ENCODE results near the gene RHOD. TPM values are rescaled to one million over a fixed set of nuclear protein-coding genes. Genes with fewer than 3 reads are reported as not detected.

Gene RHOD
- total RNA-seq, 4 donors from 2014 or later, result 12.4 to 29.7 (median 23.6) TPM

- no peak for ATAC-seq
- Histone ChIP-seq H3K9me3 (no peaks in the 10 kb centered on the region), H3K27me3 (peaks cover 3% of the 10 kb centered on the region), H3K27ac (no peak overlapping the region), H3K36me3 (no peaks in the 10 kb centered on the region), H3K4me3 (no peak overlapping the region), H3K4me1 (no peaks in the 10 kb centered on the region)
- TF ChIP-seq EP300 (IDR thresholded peaks at IDR 0.05), result no peak
- TF ChIP-seq CTCF (IDR thresholded peaks at IDR 0.05), result no peak
- no peak for TF ChIP-seq POLR2AphosphoS5 (IDR thresholded peaks at IDR 0.05)
- TF ChIP-seq POLR2A (IDR thresholded peaks at IDR 0.05), result no peak
- WGBS, 2 donors (ENCODE audit: low coverage in 1 of 2), result 80% methylated on average over 1 of the region's 7 CpGs; no CpG with 5 or more reads in 1 of the 2 donors
Measured at GRCh38 chr11:67014343-67014742, 42.3 kb upstream of the RHOD start.

- Histone ChIP-seq H3K4me3 (no peak overlapping the region), H3K27me3 (peaks cover 3% of the 10 kb centered on the region), H3K9me3 (no peaks in the 10 kb centered on the region), H3K4me1 (no peaks in the 10 kb centered on the region), H3K27ac (no peak overlapping the region), H3K36me3 (no peaks in the 10 kb centered on the region)
- no peak for ATAC-seq
- WGBS, 2 donors (ENCODE audit: low coverage in 1 of 2), result 60 to 86% methylated on average over 1 of the region's 8 CpGs
- TF ChIP-seq EP300 (IDR thresholded peaks at IDR 0.05), result no peak
- TF ChIP-seq POLR2AphosphoS5 (IDR thresholded peaks at IDR 0.05), result no peak
- no peak for TF ChIP-seq CTCF (IDR thresholded peaks at IDR 0.05)
Measured at GRCh38 chr11:67015048-67015447, 41.6 kb upstream of the RHOD start.

GRCh38 chr11:67016550-67016949 is 40.1 kb upstream of the RHOD start:
- H3K4me1 ChIP-seq, result no peaks in the 10 kb centered on the region
- H3K27ac ChIP-seq, result no peak overlapping the region
- ATAC-seq, result no peak
- no peak overlapping the region for H3K4me3 ChIP-seq
- 86 to 89% methylated on average over 4 to 5 of the region's 5 CpGs for WGBS, 2 donors (ENCODE audit: low coverage in 1 of 2)
- TF ChIP-seq POLR2AphosphoS5 (IDR thresholded peaks at IDR 0.05), result no peak
- TF ChIP-seq POLR2A (IDR thresholded peaks at IDR 0.05), result no peak
- no peak for TF ChIP-seq CTCF (IDR thresholded peaks at IDR 0.05)
- no peak for TF ChIP-seq EP300 (IDR thresholded peaks at IDR 0.05)
- peaks cover 3% of the 10 kb centered on the region for H3K27me3 ChIP-seq
- H3K9me3 ChIP-seq, result no peaks in the 10 kb centered on the region
- H3K36me3 ChIP-seq, result no peaks in the 10 kb centered on the region

GRCh38 chr11:67020949-67021348 is 35.7 kb upstream of the RHOD start:
- 80 to 88% methylated on average over 4 to 5 of the region's 6 CpGs for WGBS, 2 donors (ENCODE audit: low coverage in 1 of 2)
- Histone ChIP-seq H3K27ac (no peak overlapping the region), H3K27me3 (peaks cover 36% of the 10 kb centered on the region), H3K9me3 (no peaks in the 10 kb centered on the region), H3K4me3 (no peak overlapping the region), H3K36me3 (no peaks in the 10 kb centered on the region), H3K4me1 (peaks cover 0 to 20% (median 11%) of the 10 kb centered on the region in 3 donors)
- no peak for ATAC-seq
- no peak for TF ChIP-seq POLR2AphosphoS5 (IDR thresholded peaks at IDR 0.05)
- no peak for TF ChIP-seq EP300 (IDR thresholded peaks at IDR 0.05)
- no peak for TF ChIP-seq CTCF (IDR thresholded peaks at IDR 0.05)
- TF ChIP-seq POLR2A (IDR thresholded peaks at IDR 0.05), result no peak

GRCh38 chr11:67022341-67022933 is 34.2 kb upstream of the RHOD start:
- no peaks in the 10 kb centered on the region for H3K9me3 ChIP-seq
- H3K27ac ChIP-seq, result no peak overlapping the region
- peaks cover 36% of the 10 kb centered on the region for H3K27me3 ChIP-seq
- peak overlapping the region in 1 of 2 donors; percentile 54 for H3K4me3 ChIP-seq
- WGBS, 2 donors (ENCODE audit: low coverage in 1 of 2), result 0 to 2% methylated on average over 3 to 8 of the region's 20 CpGs
- no peaks in the 10 kb centered on the region for H3K36me3 ChIP-seq
- no peak for ATAC-seq
- TF ChIP-seq POLR2AphosphoS5 (IDR thresholded peaks at IDR 0.05), result no peak
- no peak for TF ChIP-seq CTCF (IDR thresholded peaks at IDR 0.05)
- no peak for TF ChIP-seq POLR2A (IDR thresholded peaks at IDR 0.05)
- TF ChIP-seq EP300 (IDR thresholded peaks at IDR 0.05), result no peak
- H3K4me1 ChIP-seq, result peaks cover 0 to 20% (median 11%) of the 10 kb centered on the region in 3 donors
